Measurements from ENCODE around the gene HDAC1. TPM values are rescaled to one million over a fixed set of nuclear protein-coding genes. Genes with fewer than 3 reads are reported as not detected.
"Not testable (repeated sequence)": the region's sequence is repeated elsewhere in the genome, so short reads cannot be mapped to it uniquely, and the experiment has no call there.

The HDAC1 gene
- polyA plus RNA-seq, 4 donors = 162 to 193 (median 179) TPM

DNA sequence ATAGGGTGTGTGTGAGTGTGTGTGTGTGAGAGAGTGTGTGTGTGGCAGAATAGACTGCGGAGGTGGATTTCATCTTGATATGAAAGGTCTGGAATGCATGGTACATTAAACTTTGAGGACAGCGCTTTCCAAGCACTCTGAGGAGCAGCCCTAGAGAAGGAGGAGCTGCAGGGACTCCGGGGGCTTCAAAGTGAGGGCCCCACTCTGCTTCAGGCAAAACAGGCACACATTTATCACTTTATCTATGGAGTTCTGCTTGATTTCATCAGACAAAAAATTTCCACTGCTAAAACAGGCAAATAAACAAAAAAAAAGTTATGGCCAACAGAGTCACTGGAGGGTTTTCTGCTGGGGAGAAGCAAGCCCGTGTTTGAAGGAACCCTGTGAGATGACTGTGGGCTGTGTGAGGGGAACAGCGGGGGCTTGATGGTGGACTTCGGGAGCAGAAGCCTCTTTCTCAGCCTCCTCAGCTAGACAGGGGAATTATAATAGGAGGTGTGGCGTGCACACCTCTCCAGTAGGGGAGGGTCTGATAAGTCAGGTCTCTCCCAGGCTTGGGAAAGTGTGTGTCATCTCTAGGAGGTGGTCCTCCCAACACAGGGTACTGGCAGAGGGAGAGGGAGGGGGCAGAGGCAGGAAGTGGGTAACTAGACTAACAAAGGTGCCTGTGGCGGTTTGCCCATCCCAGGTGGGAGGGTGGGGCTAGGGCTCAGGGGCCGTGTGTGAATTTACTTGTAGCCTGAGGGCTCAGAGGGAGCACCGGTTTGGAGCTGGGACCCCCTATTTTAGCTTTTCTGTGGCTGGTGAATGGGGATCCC, 18.3 kb upstream of the HDAC1 start:
- no peak for DNase-seq (ENCODE audit: low read depth in 4 of 4, low spot score in 3 of 4)

GRCh38 chr1:32274646-32275340, 17.1 kb upstream of the HDAC1 start:
- no peak for DNase-seq (ENCODE audit: low read depth in 4 of 4, low spot score in 3 of 4)

GRCh38 chr1:32275424-32275823, 16.5 kb upstream of the HDAC1 start:
- no peak for DNase-seq (ENCODE audit: low read depth in 4 of 4, low spot score in 3 of 4)

DNA sequence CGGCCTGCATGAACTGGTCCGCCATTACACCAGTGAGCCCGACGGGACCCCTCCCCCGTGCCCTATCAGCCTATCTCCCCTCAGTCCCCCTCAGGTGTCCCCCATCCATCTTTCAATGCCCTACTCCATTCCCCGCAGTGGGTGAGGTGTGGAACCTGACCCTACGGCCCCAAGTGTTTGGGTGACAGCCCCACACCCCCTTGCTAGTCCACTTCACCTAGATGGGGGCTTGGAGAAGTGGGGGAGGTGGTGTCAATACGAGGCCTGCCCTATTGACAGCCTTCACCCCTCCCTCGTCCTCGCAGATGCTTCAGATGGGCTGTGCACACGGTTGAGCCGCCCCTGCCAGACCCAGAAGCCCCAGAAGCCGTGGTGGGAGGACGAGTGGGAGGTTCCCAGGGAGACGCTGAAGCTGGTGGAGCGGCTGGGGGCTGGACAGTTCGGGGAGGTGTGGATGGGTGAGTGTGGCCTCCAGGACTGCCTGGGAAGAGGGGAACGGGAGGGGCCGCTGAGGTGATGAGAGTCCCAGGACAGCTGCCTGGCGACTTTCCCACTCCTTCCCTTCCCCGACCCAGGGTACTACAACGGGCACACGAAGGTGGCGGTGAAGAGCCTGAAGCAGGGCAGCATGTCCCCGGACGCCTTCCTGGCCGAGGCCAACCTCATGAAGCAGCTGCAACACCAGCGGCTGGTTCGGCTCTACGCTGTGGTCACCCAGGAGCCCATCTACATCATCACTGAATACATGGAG, 15.7 kb upstream of the HDAC1 start:
- DNase-seq (ENCODE audit: low read depth in 4 of 4, low spot score in 3 of 4) = no peak

GRCh38 chr1:32284777-32285176, 7.1 kb upstream of the HDAC1 start:
- not testable (repeated sequence) for DNase-seq (ENCODE audit: low read depth in 4 of 4, low spot score in 3 of 4)

- DNase-seq (ENCODE audit: low read depth in 4 of 4, low spot score in 3 of 4) = no peak
Observed at GRCh38 chr1:32285658-32286057, 6.2 kb upstream of the HDAC1 start.

DNA sequence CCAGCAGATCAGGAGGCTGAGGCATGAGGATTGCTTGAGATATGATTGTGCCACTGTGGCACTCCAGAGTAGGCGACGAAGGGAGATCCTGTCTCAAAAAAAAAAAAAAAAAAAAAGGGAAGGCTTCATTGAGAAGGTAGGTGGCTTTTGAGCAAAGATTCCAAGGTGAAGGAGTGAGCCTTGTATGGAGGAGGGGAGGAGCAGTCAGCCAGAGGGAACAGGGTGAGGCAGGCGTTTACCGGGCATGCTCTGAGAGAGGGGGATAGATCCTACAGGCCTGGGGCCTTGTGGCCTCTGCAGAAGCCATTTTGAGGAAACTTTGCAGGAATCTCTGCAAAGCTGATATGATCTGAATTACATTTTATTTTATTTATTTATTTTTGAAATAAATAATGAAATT, 5.1 kb upstream of the HDAC1 start:
- no peak for DNase-seq (ENCODE audit: low read depth in 4 of 4, low spot score in 3 of 4)

DNA sequence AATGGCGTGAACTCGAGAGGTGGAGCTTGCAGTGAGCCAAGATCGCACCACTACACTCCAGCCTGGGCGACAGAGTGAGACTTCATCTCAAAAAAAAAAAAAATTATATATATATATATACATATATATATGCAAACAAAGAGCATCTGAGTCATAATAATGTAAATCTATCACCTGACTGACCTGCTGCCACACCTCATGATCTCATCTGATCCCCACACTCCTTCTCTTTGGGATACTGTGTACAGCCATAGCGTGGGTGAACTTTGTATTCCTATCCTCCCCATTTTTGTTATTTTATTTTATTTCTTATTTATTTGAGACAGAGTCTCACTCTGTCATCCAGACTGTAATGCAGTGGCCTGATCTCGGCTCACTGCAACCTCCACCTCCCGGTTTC, 2.6 kb upstream of the HDAC1 start:
- no peak for DNase-seq (ENCODE audit: low read depth in 4 of 4, low spot score in 3 of 4)

DNA sequence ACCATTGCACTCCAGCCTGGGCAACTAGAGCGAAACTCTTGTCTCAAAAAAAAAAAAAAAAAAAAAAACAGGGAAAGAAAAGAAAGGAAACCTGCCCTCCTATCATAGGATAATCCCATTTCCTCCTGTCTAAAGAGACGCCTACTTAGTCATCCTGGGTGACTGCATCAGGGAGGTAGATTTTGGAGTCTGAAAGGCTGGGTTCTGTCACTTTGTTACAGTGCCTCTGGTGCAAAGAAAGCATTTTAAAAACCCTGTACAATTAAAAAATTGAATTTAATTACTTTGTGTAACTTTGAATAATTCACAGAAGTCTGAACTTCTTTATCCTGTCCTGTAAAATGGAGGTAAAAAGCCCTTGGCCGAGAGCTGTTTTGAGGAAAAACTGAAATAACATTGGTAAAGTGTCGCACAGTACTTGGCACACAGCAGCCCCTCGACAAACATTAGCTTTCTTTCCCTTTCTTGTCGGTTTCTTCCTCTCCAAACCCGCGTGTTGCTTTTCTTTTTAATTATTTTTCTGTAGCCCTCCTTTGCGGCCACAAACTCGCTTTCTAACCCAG, 657 bp upstream of the HDAC1 start:
- DNase-seq (ENCODE audit: low read depth in 4 of 4, low spot score in 3 of 4) = no peak

GRCh38 chr1:32298211-32298610, 6.3 kb downstream of the HDAC1 start:
- not testable (repeated sequence) for DNase-seq (ENCODE audit: low read depth in 4 of 4, low spot score in 3 of 4)

- no peak for DNase-seq (ENCODE audit: low read depth in 4 of 4, low spot score in 3 of 4)
Observed at GRCh38 chr1:32299327-32299726, 7.4 kb downstream of the HDAC1 start.

DNA sequence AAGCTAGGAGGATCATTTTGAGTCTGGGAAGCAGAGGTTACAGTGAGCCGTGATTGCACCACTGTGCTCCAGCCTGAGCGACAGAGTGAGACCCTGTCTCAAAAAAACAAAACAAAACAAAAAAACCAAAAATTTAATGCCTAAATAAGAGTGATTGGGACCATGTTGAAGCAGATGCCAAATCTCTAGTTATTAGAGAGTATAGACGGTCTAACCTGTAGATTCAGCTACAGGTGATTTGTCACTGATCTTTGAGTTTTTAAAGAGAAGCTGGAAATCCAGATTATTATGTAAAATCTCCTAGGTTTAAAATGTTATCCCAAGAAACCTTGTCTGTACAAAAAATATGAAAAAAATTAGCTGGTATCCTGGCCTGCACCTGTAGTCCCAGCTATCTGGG, 11.5 kb downstream of the HDAC1 start:
- DNase-seq (ENCODE audit: low read depth in 4 of 4, low spot score in 3 of 4) = no peak

DNA sequence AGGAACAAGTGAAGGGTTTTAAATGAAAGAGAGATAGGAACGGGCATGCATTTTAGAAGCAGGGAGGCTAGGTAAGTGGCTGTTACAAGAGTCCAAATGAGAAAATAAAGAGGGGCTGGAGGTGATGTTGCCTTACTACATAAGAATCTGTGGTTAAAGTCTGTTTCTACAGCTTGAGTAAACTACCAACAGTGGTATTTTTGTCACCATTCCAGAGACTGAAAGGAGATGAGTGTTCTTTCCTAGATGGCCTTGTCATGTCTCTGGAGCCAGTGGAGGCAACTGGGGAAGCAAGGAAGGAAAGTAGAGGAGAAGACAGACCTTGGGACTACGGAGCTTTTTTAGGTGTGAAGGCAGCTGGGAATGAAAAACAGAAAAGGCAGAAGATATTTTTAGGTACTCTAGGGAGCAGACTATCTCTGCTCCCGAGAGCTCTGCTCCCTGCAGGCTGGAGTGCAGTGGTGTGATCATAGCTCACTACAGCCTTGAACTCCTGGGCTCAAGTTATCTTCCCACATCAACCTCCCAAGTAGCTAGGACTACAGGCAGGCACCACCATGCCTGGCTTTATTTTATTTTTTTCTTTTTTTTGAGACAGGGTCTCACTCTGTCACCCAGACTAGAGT, 12.2 kb downstream of the HDAC1 start:
- DNase-seq (ENCODE audit: low read depth in 4 of 4, low spot score in 3 of 4) = no peak

DNA sequence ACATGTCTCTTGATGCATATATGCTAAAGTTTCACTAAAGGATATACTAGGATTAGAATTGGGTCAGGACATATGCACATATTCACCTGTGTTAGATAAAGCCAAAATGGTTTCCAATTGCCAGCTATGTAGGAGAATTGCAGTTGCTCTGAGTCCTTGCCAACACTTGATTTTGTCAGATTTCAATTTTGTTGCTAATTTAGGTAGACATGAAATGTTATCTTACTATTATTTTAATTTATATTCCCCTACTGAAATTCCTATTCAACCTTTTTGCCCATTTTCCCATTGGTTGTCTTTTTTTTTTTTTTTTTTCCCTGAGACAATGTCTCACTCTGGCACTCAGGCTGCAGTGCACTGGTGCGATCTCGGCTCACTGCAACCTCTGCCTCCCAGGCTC, 13.4 kb downstream of the HDAC1 start:
- DNase-seq (ENCODE audit: low read depth in 4 of 4, low spot score in 3 of 4) = no peak

DNA sequence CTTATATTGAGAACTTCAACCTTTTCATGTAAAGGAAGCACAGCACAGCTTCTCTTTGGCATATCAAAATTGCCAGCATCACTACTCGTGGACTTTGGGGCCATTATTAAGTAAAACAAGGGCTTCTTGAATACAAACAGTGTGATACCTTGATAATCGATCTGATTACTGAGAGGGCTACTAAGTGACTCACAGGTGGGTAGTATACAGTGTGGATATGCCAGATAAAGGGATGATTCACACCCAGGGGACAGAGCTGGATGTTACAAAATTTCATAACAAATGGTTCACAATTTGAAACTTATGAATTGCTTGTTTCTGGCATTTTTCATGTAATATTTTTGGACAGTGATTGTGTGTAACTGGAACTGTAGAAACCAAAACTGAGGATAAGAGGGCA, 15.4 kb downstream of the HDAC1 start:
- no peak for DNase-seq (ENCODE audit: low read depth in 4 of 4, low spot score in 3 of 4)

DNA sequence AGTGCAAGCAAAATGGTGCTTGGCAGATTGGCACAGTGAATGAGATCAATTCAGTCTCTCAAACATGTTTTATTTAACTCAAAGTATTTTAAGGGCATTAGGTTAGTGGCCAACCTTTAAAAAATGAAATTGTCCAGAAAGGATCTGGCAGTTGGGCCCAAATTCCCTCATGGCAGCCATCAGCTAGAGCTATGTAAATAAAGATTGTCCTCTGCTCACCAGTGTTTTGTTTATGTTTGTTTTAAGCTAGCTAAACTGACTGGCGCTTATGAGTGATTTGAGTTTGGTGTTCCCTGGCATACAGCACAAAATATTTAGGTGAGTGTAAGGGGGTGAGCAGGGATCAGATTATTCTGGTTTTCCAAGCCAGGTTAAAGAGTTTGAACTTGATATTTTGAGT, 18.1 kb downstream of the HDAC1 start:
- DNase-seq (ENCODE audit: low read depth in 4 of 4, low spot score in 3 of 4) = no peak

DNA sequence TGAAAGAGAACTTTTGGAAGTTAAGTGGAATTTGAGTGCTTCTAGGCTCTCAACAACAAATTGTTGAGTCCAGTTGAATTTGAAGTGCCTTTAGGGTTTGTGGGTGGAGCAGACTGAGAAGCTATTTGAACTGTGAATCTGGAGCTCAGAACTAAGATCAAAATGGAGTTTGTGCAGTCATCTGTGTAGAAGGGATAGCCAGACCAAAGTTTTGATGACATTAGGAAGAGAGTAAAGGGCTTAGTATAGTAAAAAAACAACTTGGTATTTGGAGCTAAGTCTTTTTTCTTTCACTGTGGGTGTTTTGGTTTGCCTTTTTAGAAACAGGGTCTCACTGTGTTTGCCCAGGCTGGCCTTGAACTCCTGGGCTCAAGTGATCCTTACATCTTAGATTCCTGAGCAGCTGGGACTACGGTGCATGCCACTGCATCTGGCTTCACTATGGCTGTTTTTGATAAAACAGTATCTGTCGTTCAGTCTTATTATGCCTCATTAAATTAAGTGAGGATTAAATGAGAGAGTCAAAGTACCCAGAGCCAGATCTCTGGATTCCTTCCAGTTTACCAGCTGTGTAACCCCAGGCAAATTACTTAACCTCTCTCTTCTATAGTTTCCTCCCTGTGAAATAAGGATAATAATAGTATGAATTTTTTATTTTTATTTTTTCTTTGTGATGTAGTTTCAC, 20.0 kb downstream of the HDAC1 start:
- DNase-seq (ENCODE audit: low read depth in 4 of 4, low spot score in 3 of 4) = no peak

GRCh38 chr1:32316903-32317277, 25.0 kb downstream of the HDAC1 start:
- DNase-seq (ENCODE audit: low read depth in 4 of 4, low spot score in 3 of 4) = no peak

DNA sequence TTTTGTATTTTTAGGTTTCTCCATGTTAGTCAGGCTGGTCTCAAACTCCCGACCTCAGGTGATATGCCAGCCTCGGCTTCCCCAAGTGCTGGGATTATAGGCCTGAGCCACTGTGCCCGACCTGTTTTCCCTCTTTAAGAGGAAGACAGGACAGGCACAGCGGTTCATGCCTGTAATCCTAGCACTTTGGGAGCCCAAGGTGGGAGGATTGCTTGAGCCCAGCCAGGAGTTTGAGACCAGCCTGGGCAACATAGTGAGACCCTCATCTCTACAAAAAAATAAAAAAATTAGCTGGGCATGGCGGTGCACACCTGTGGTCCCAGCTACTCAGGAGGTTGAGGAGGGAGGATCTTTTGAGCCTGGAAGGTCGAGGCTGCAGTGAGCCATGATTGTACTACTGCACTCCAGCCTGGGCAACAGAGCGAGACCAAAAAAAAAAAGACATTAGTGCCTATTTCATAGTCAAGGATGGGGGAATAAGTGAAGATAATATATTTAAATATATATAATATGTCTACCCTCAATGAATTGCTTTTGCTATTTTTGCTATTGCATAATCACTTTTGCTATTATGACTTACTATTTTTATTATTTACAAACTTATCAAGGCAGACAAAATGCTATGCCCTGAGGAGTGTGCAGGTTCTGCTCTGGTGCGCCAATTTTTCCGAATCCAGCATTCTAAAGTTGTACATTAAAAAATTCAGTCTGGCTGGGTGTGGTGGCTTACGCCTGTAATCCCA, 26.4 kb downstream of the HDAC1 start:
- no peak for DNase-seq (ENCODE audit: low read depth in 4 of 4, low spot score in 3 of 4)

Data from right renal pelvis (tissue), 4 donors.